H1 (cell line): ENCODE data around the gene ASPN. TPM values are rescaled to one million over a fixed set of nuclear protein-coding genes. Genes with fewer than 3 reads are reported as not detected.

Experiments
- CTCF ChIA-PET: fragments of 300-600 bp; sonication (Branson Sonifier 250); formaldehyde crosslinking; loops from one replicate; lab custom pipeline; 2021; ENCODE audit not compliant: partially characterized antibody; lab: Charles Lee
- POLR2A ChIA-PET: fragments of 300-600 bp; sonication (Branson Sonifier 250); formaldehyde crosslinking; loops from one replicate; lab custom pipeline; 2021; ENCODE audit warnings: inconsistent platforms; ENCODE audit not compliant: partially characterized antibody; lab: Charles Lee
- DNase-seq, 2 experiments: peaks; one replicate each; pipeline versions ENCODE4 v3.0.0 to v3.0.0-alpha.2; 2010 to 2022; ENCODE audit warnings: low spot score in 2 of 2, low read depth in 1 of 2, mixed read lengths in 1 of 2
- FAIRE-seq: peaks from 2 replicates; lab custom pipeline; 2011; peaks lifted over from hg19 to GRCh38; lab: Jason Lieb, UNC
- H2AFZ ChIP-seq: 2 replicates; pipeline ENCODE4 v1.8.1; 2012; ENCODE audit warnings: low read length, inconsistent platforms
- H2AK5ac ChIP-seq: 2 replicates; pipeline ENCODE4 v1.6.1; 2013; ENCODE audit warnings: low read depth, low read length
- H2BK120ac ChIP-seq: replicated peaks from 2 replicates; pipeline ENCODE3; 2013; ENCODE audit warnings: low read depth, low read length, inconsistent platforms
- H2BK12ac ChIP-seq: 2 replicates; pipeline ENCODE4 v1.6.1; 2013; ENCODE audit warnings: low read depth, low read length
- H2BK15ac ChIP-seq: 2 replicates; pipeline ENCODE4 v1.6.1; 2013; ENCODE audit warnings: low read length
- H2BK20ac ChIP-seq: 2 replicates; pipeline ENCODE4 v1.6.1; 2013; ENCODE audit warnings: low read length
- H2BK5ac ChIP-seq: 2 replicates; pipeline ENCODE4 v1.6.1; 2013; ENCODE audit warnings: low read depth, low read length
- H3K14ac ChIP-seq: 2 replicates; pipeline ENCODE4 v1.6.1; 2013; ENCODE audit warnings: inconsistent platforms; ENCODE audit not compliant: insufficient read length
- H3K18ac ChIP-seq: 2 replicates; pipeline ENCODE4 v1.6.1; 2013; ENCODE audit warnings: low read length; ENCODE audit errors: extremely low read depth
- H3K23ac ChIP-seq: 2 replicates; pipeline ENCODE4 v1.6.1; 2013; ENCODE audit warnings: inconsistent platforms; ENCODE audit not compliant: insufficient read length
- H3K23me2 ChIP-seq: 2 replicates; pipeline ENCODE4 v1.6.1; 2013; ENCODE audit warnings: low read depth, low read length
- H3K27ac ChIP-seq: 2 replicates; pipeline ENCODE4 v1.6.1; 2011; ENCODE audit warnings: low read depth, low read length, inconsistent platforms
- H3K27me3 ChIP-seq, 4 experiments: replicated peaks in 1 of 4; 1 replicate in 1 of 4; 2 replicates in 3 of 4; pipeline versions ENCODE4 v1.6.1 to v1.8.1; 2011 to 2013; ENCODE audit warnings: low read length in 3 of 4, mild to moderate bottlenecking in 3 of 4, inconsistent platforms in 2 of 4, mixed read lengths in 2 of 4, moderate library complexity in 1 of 4; ENCODE audit not compliant: control insufficient read depth in 3 of 4, insufficient read depth in 3 of 4; ENCODE audit errors: extremely low read depth in 1 of 4
- H3K36me3 ChIP-seq, 4 experiments: 2 replicates each; pipeline versions ENCODE4 v1.6.1 to v1.8.1; 2011 to 2013; ENCODE audit warnings: mild to moderate bottlenecking in 4 of 4, low read length in 3 of 4, moderate library complexity in 2 of 4, control low read depth in 1 of 4, inconsistent platforms in 1 of 4; ENCODE audit not compliant: insufficient read depth in 4 of 4, control insufficient read depth in 2 of 4
- H3K4ac ChIP-seq: replicated peaks from 2 replicates; pipeline ENCODE3; 2013; ENCODE audit warnings: low read length, low read depth, mixed read lengths, inconsistent platforms; ENCODE audit not compliant: insufficient read length
- H3K4me1 ChIP-seq, 4 experiments: replicated peaks in 1 of 4; 1 replicate in 1 of 4; 2 replicates in 3 of 4; pipeline versions ENCODE4 v1.6.1 to v1.8.1; 2011 to 2013; ENCODE audit warnings: low read length in 3 of 4, inconsistent platforms in 2 of 4, mixed read lengths in 1 of 4; ENCODE audit not compliant: insufficient read depth in 4 of 4, control insufficient read depth in 3 of 4
- H3K4me2 ChIP-seq, 2 experiments: 2 replicates each; pipeline versions ENCODE4 v1.6.1 to v1.8.1; 2011 to 2013; ENCODE audit warnings: low read depth in 2 of 2, low read length in 2 of 2, control low read depth in 1 of 2, inconsistent platforms in 1 of 2, mild to moderate bottlenecking in 1 of 2; ENCODE audit not compliant: insufficient read depth in 1 of 2
- H3K4me3 ChIP-seq, 4 experiments: fragments of 200-600, 300-600 bp in 1 of 4; sonication (generic), shearing (Covaris generic), sonication (Bioruptor Twin) in 1 of 4; 2 replicates each; pipeline versions ENCODE4 v1.5.1 to v1.8.1; 2011 to 2016; ENCODE audit warnings: low read length in 4 of 4, low read depth in 3 of 4, control low read depth in 2 of 4, inconsistent platforms in 2 of 4, mild to moderate bottlenecking in 2 of 4, mixed read lengths in 1 of 4, moderate library complexity in 1 of 4; ENCODE audit not compliant: insufficient read depth in 2 of 4; ENCODE audit errors: extremely low read depth in 1 of 4
- H3K56ac ChIP-seq: replicated peaks from 2 replicates; pipeline ENCODE3; 2013; ENCODE audit warnings: low read depth, mild to moderate bottlenecking, mixed read lengths, low read length, inconsistent platforms; ENCODE audit not compliant: insufficient read length
- H3K79me1 ChIP-seq: 2 replicates; pipeline ENCODE4 v1.6.1; 2013; ENCODE audit warnings: low read depth, low read length, control low read depth
- H3K79me2 ChIP-seq, 2 experiments: 2 replicates each; pipeline versions ENCODE4 v1.6.1 to v1.8.1; 2012 to 2013; ENCODE audit warnings: low read length in 2 of 2, mild to moderate bottlenecking in 2 of 2, inconsistent platforms in 1 of 2; ENCODE audit not compliant: insufficient read depth in 2 of 2, control insufficient read depth in 1 of 2
- H3K9ac ChIP-seq, 4 experiments: replicated peaks in 1 of 4; 1 replicate in 1 of 4; 2 replicates in 3 of 4; pipeline versions ENCODE4 v1.6.1 to v1.8.1; 2011 to 2013; ENCODE audit warnings: low read depth in 3 of 4, low read length in 3 of 4, control low read depth in 2 of 4, mild to moderate bottlenecking in 2 of 4, moderate library complexity in 2 of 4, inconsistent platforms in 1 of 4; ENCODE audit errors: extremely low read depth in 1 of 4
- H3K9me3 ChIP-seq, 2 experiments: 2 replicates each; pipeline versions ENCODE4 v1.6.1 to v1.8.1; 2012 to 2013; ENCODE audit warnings: mild to moderate bottlenecking in 2 of 2, moderate library complexity in 2 of 2, control low read depth in 1 of 2, inconsistent platforms in 1 of 2, low read depth in 1 of 2, low read length in 1 of 2, mixed read lengths in 1 of 2; ENCODE audit not compliant: insufficient read depth in 2 of 2
- H4K20me1 ChIP-seq, 2 experiments: replicated peaks in 1 of 2; 2 replicates each; pipeline versions ENCODE3 to v1.8.1; 2011 to 2013; ENCODE audit warnings: inconsistent platforms in 2 of 2, low read length in 2 of 2, mild to moderate bottlenecking in 1 of 2; ENCODE audit not compliant: insufficient read depth in 2 of 2, control insufficient read depth in 1 of 2
- H4K5ac ChIP-seq: 2 replicates; pipeline ENCODE4 v1.6.1; 2013; ENCODE audit warnings: low read length, low read depth, mixed read lengths, inconsistent platforms; ENCODE audit not compliant: insufficient read length
- H4K8ac ChIP-seq: 2 replicates; pipeline ENCODE4 v1.8.0; 2013; ENCODE audit warnings: mild to moderate bottlenecking, moderate library complexity, low read length, inconsistent platforms; ENCODE audit not compliant: insufficient read depth; ENCODE audit errors: extremely low read depth
- H4K91ac ChIP-seq: replicated peaks from 2 replicates; pipeline ENCODE3; 2013; ENCODE audit warnings: low read length, mixed read lengths, inconsistent platforms; ENCODE audit not compliant: insufficient read length
- CBX8 ChIP-seq: fragments of 300-800, 300-1000 bp; sonication (generic); IDR thresholded peaks from 2 replicates; pipeline ENCODE4 v1.7.1; 2016; ENCODE audit warnings: low read depth, low read length, borderline replicate concordance
- FOSL1 ChIP-seq: IDR thresholded peaks from 2 replicates; pipeline ENCODE4 v1.6.1; 2011; ENCODE audit warnings: mild to moderate bottlenecking, low read depth, low read length, moderate library complexity; ENCODE audit not compliant: insufficient read depth
- NANOG ChIP-seq: IDR thresholded peaks from 2 replicates; pipeline ENCODE4 v1.6.1; 2011; ENCODE audit warnings: low read length, low read depth, mild to moderate bottlenecking, inconsistent platforms; ENCODE audit not compliant: insufficient read depth, poor library complexity, severe bottlenecking
- NRF1 ChIP-seq: IDR thresholded peaks from 2 replicates; pipeline ENCODE4 v1.6.1; 2011; ENCODE audit warnings: mild to moderate bottlenecking, low read depth, low read length, improper control_type of control experiment
- POLR2AphosphoS5 ChIP-seq: IDR thresholded peaks from 2 replicates; pipeline ENCODE4 v1.6.1; 2011; ENCODE audit warnings: low read depth, low read length
- RFX5 ChIP-seq: IDR thresholded peaks from 2 replicates; pipeline ENCODE4 v1.6.1; 2011; ENCODE audit warnings: low read depth, low read length, improper control_type of control experiment, borderline replicate concordance
- SIRT6 ChIP-seq: IDR thresholded peaks from one replicate; pipeline ENCODE4 v1.7.1; 2012; ENCODE audit warnings: low read length, inconsistent platforms
- SP4 ChIP-seq: IDR thresholded peaks from 2 replicates; pipeline ENCODE4 v1.6.1; 2012; ENCODE audit warnings: low read length, inconsistent platforms
- SUZ12 ChIP-seq: fragments of 200-600 bp; sonication (generic); IDR thresholded peaks from 2 replicates; pipeline ENCODE4 v1.6.1; 2012; ENCODE audit warnings: mild to moderate bottlenecking, inconsistent platforms, low read length, moderate library complexity, mixed read lengths
- TEAD4 ChIP-seq: IDR thresholded peaks from 2 replicates; pipeline ENCODE4 v1.6.1; 2012; ENCODE audit warnings: low read depth, low read length, inconsistent platforms, mixed read lengths
- WGBS, 2 experiments: shearing (Covaris generic) in 1 of 2; methylation state at CpG; one replicate each; pipeline versions ENCODE4 v1.1.6 to v1.1.7; 2013 to 2015; ENCODE audit warnings: low lambda C conversion rate in 2 of 2, mixed read lengths in 2 of 2, inconsistent platforms in 1 of 2, low coverage in 1 of 2, missing lambda C conversion rate in 1 of 2; ENCODE audit not compliant: insufficient replicate concordance in 2 of 2, insufficient coverage in 1 of 2, insufficient read length in 1 of 2; ENCODE audit errors: extremely low coverage in 1 of 2, missing lambda C conversion rate in 1 of 2; 5-methylcytosine and 5-hydroxymethylcytosine counted together
- polyA plus RNA-seq, 7 experiments: library from polyadenylated mRNA; depleted of rRNA in 3 of 7; stranded (reverse) in 5 of 7; unstranded in 2 of 7; fragments of >200 nt in 5 of 7; fragments of 200-250 nt in 2 of 7; gene quantifications; 1 replicate in 5 of 7; 2 replicates in 1 of 7; 4 replicates in 1 of 7; pipeline versions ENCODE4 v1.2.1 to v1.2.3, GENCODE V29; 2011 to 2013; ENCODE audit warnings: missing spikeins in 2 of 7, mixed read lengths in 2 of 7
- total RNA-seq: library from RNA; stranded (reverse); fragmentation: NEBNext Ultra II Directional; extraction: Animal tissue kit (Norgen Biotek cat#: 25700); gene quantifications from 2 replicates; pipeline ENCODE4 v1.2.1, GENCODE V29; 2021
- TF ChIP-seq, protein P1 (sequence below): IDR thresholded peaks from 2 replicates; pipeline ENCODE4 v1.6.1; 2012; ENCODE audit warnings: inconsistent platforms

Gene ASPN
- total and polyA plus RNA-seq, 2 of the 8 experiments (the other 6 are each of a cell fraction or from before 2014, with no cell fraction given) = not detected

GRCh38 chr9:92476962-92477361 lies 5.3 kb downstream of the ASPN start:
- ChIA-PET POLR2A (interaction anchor here (0.6 to 0.8 kb wide), 2 partner anchors 15 to 1403 kb away, joined by 3 to 4 read pairs; no protein-coding TSS in a partner anchor), CTCF (interaction anchor here (0.7 to 1.3 kb wide), 4 partner anchors 102 to 338 kb away, joined by 3 read pairs; no protein-coding TSS in a partner anchor)
- no peak overlapping the region for H2BK120ac ChIP-seq
- no peak overlapping the region for H3K23ac ChIP-seq
- no peaks in the 10 kb centered on the region for H3K36me3 ChIP-seq
- H2BK5ac ChIP-seq = no peak overlapping the region
- no peaks in the 10 kb centered on the region for H3K9me3 ChIP-seq
- no peak overlapping the region for H3K4me2 ChIP-seq
- H3K56ac ChIP-seq = no peak overlapping the region
- 81% methylated on average over 1 of the region's 1 CpG; no CpG with 5 or more reads in 1 of the 2 experiments for WGBS, 2 experiments
- H3K27me3 ChIP-seq = no peaks in the 10 kb centered on the region
- H3K4me3 ChIP-seq = no peak overlapping the region
- FAIRE-seq (no peak), DNase-seq (no peak)
- no peak overlapping the region for H3K18ac ChIP-seq
- H3K9ac ChIP-seq = no peak overlapping the region; a peak in 1 of 7 replicates
- H2BK20ac ChIP-seq = no peak overlapping the region
- H3K27ac ChIP-seq = no peak overlapping the region
- no peak overlapping the region for H2AFZ ChIP-seq
- H2AK5ac ChIP-seq = no peak overlapping the region
- no peak overlapping the region for H3K14ac ChIP-seq
- TF ChIP-seq NANOG (no peak), FOSL1 (no peak), CBX8 (no peak), NRF1 (no peak), TEAD4 (no peak), RFX5 (no peak), SIRT6 (no peak), SUZ12 (no peak), SP4 (no peak), POLR2AphosphoS5 (no peak)
- TF ChIP-seq, protein P1, sequence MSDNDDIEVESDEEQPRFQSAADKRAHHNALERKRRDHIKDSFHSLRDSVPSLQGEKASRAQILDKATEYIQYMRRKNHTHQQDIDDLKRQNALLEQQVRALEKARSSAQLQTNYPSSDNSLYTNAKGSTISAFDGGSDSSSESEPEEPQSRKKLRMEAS = no peak
- H4K91ac ChIP-seq = no peak overlapping the region
- H2BK15ac ChIP-seq = no peak overlapping the region
- H2BK12ac ChIP-seq = no peak overlapping the region
- H4K5ac ChIP-seq = no peak overlapping the region
- peaks cover 0 to 7% (median 4%) of the 10 kb centered on the region in 4 experiments; a peak in 3 of 7 replicates for H3K4me1 ChIP-seq
- peaks cover 2% of the 10 kb centered on the region; the same call in 1 of the 2 replicates for H3K23me2 ChIP-seq
- no peak overlapping the region for H4K8ac ChIP-seq
- no peaks in the 10 kb centered on the region for H4K20me1 ChIP-seq
- H3K79me2 ChIP-seq = no peaks in the 10 kb centered on the region
- no peak overlapping the region for H3K4ac ChIP-seq
- H3K79me1 ChIP-seq = no peaks in the 10 kb centered on the region
